Endometrium (tissue), 2 donors: ENCODE data around the gene RFLNA.

Source experiments
- FAIRE-seq: peaks from 2 replicates; lab custom pipeline; 2012; peaks lifted over from hg19 to GRCh38; lab: Jason Lieb, UNC
- donor health status: control.
- donor health status: control.

The RFLNA gene

GRCh38 chr12:124336742-124337520 is 42.0 kb downstream of the RFLNA start:
- FAIRE-seq: no peak

- FAIRE-seq: no peak
These were observed 42.7 kb downstream of the RFLNA start for GRCh38 chr12:124337622-124338021.

- FAIRE-seq: no peak
These were observed 43.6 kb downstream of the RFLNA start for GRCh38 chr12:124338448-124338847.

GRCh38 chr12:124338876-124339603 is 44.1 kb downstream of the RFLNA start:
- FAIRE-seq: no peak

- FAIRE-seq: no peak
These were observed 45.4 kb downstream of the RFLNA start for GRCh38 chr12:124340080-124340900.

- no peak for FAIRE-seq
These were observed 46.8 kb downstream of the RFLNA start for GRCh38 chr12:124341645-124342069.

GRCh38 chr12:124344022-124344421 is 49.1 kb downstream of the RFLNA start:
- FAIRE-seq: no peak

GRCh38 chr12:124344526-124344925 is 49.6 kb downstream of the RFLNA start:
- FAIRE-seq: no peak

GRCh38 chr12:124345795-124346194 is 50.9 kb downstream of the RFLNA start:
- no peak for FAIRE-seq

- no peak for FAIRE-seq
These were observed 51.7 kb downstream of the RFLNA start for GRCh38 chr12:124346425-124347168.

GRCh38 chr12:124347335-124347734 is 52.4 kb downstream of the RFLNA start:
- FAIRE-seq: no peak

GRCh38 chr12:124347805-124348658 is 53.1 kb downstream of the RFLNA start:
- FAIRE-seq: no peak

GRCh38 chr12:124348659-124349380 is 53.9 kb downstream of the RFLNA start:
- FAIRE-seq: no peak

- no peak for FAIRE-seq
These were observed 55.6 kb downstream of the RFLNA start for GRCh38 chr12:124350491-124350890.

GRCh38 chr12:124351422-124351821 is 56.5 kb downstream of the RFLNA start:
- no peak for FAIRE-seq

GRCh38 chr12:124352257-124352656 is 57.4 kb downstream of the RFLNA start:
- FAIRE-seq: no peak

GRCh38 chr12:124352839-124353238 is 57.9 kb downstream of the RFLNA start:
- no peak for FAIRE-seq

GRCh38 chr12:124354400-124354799 is 59.5 kb downstream of the RFLNA start:
- FAIRE-seq: no peak

- FAIRE-seq: no peak
These were observed 61.3 kb downstream of the RFLNA start for GRCh38 chr12:124356221-124356620.

GRCh38 chr12:124357616-124358015 is 62.7 kb downstream of the RFLNA start:
- FAIRE-seq: no peak
